Measurements from ENCODE around the gene TGFB2.

TGFB2 gene

DNA sequence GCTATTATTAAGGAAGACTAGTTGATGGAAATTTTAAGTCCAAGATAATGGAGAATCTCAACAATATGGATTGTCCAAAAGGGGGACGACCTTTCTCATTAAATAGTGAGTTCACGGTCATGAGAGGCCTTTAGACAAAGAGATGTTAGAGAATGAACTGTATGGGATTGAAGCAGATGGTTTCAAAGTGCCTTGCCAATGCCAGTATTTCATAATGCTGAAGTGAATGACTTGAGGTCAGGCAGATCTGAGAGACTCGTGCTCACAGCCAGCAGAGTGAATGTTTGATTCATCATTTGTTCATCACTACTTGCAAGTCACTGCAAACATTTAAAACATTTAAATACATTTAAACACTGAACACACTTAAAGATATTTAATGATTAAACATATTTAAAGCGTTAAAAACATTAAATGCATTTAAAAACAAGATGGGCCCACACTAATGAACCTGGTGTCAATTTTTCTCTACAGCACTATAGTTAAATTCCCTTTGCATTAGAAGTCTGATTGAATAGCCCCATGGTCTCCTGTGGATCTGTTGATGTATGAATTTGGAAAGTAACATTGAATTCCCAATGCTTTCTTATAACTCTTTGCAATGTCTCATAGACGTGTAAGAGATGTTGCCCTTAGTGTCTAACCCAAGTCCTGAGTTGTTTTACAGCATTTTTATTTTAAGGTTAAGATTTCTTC lies 80.7 kb downstream of the TGFB2 start:
- DNase-seq (ENCODE audit: low spot score) = no peak

- DNase-seq (ENCODE audit: low spot score) = no peak
Observed at GRCh38 chr1:218426343-218426657, 81.2 kb downstream of the TGFB2 start.

- DNase-seq (ENCODE audit: low spot score) = no peak
Observed at GRCh38 chr1:218429301-218429700, 84.2 kb downstream of the TGFB2 start.

- no peak for DNase-seq (ENCODE audit: low spot score)
Observed at GRCh38 chr1:218430346-218430745, 85.2 kb downstream of the TGFB2 start.

DNA sequence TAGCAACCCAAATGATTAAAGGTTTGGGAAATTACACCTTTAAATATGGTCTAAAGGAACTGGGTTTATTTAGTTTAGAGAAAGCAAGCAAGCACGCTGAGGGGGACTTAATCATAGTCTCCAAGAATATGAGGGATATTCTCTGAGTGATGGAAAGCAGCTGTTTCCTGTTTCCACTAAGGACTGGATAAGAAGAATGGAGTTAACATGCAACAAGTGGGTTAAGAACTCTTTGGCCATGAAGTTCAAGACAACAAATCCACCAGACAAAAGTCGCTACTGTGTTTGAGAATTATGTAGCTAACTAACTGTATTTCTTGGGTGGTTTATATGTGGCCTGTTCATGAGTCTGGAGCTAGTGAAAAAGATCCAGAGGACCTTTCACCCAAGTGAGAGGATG lies 85.7 kb downstream of the TGFB2 start:
- DNase-seq (ENCODE audit: low spot score) = no peak

- no peak for DNase-seq (ENCODE audit: low spot score)
Observed at GRCh38 chr1:218431476-218431875, 86.3 kb downstream of the TGFB2 start.

DNA sequence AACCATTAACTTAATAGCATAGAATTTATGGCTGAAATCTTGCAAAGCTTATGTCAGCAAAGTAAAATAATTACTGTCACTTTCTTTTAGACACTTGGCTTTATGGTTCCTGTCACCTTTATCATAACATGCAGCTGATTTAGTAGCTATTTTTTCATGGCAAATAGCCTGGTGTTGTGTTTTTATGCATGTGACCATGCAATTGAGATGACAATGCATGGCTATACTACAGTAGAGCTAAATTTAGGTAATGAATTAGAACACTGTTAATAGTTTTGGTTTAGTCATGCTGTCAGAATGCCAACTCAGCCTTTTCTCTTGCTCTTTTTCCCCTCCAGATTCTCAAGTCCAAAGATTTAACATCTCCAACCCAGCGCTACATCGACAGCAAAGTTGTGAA lies 88.6 kb downstream of the TGFB2 start:
- DNase-seq (ENCODE audit: low spot score) = no peak

GRCh38 chr1:218435528-218435927 lies 90.4 kb downstream of the TGFB2 start:
- no peak for DNase-seq (ENCODE audit: low spot score)

GRCh38 chr1:218436346-218436745 lies 91.2 kb downstream of the TGFB2 start:
- DNase-seq (ENCODE audit: low spot score) = no peak

DNA sequence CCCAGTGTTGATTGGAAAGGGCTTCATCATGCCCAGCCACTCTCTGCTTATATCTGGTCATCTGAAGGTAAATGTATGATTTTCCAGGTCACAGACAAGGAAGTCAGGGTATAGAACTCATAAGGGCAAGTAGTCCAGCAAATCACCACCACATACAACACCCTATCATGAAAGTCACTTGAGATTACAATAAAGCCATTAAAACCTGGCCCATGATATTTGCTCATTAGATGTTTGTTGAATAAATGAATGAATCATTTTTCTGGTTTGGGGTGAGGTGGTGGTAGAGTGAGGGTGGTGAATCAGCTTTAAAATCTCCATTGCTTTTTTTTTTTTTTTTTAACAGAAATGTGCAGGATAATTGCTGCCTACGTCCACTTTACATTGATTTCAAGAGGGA lies 91.9 kb downstream of the TGFB2 start:
- DNase-seq (ENCODE audit: low spot score) = no peak

- DNase-seq (ENCODE audit: low spot score) = no peak
Observed at GRCh38 chr1:218439541-218440295, 94.6 kb downstream of the TGFB2 start.

DNA sequence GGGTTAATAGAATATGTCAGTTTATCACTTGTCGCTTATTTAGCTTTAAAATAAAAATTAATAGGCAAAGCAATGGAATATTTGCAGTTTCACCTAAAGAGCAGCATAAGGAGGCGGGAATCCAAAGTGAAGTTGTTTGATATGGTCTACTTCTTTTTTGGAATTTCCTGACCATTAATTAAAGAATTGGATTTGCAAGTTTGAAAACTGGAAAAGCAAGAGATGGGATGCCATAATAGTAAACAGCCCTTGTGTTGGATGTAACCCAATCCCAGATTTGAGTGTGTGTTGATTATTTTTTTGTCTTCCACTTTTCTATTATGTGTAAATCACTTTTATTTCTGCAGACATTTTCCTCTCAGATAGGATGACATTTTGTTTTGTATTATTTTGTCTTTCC lies 98.1 kb downstream of the TGFB2 start:
- DNase-seq (ENCODE audit: low spot score) = no peak

DNA sequence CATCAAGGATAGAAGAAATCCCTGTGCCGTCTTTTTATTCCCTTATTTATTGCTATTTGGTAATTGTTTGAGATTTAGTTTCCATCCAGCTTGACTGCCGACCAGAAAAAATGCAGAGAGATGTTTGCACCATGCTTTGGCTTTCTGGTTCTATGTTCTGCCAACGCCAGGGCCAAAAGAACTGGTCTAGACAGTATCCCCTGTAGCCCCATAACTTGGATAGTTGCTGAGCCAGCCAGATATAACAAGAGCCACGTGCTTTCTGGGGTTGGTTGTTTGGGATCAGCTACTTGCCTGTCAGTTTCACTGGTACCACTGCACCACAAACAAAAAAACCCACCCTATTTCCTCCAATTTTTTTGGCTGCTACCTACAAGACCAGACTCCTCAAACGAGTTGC lies 99.0 kb downstream of the TGFB2 start:
- DNase-seq (ENCODE audit: low spot score) = no peak

DNA sequence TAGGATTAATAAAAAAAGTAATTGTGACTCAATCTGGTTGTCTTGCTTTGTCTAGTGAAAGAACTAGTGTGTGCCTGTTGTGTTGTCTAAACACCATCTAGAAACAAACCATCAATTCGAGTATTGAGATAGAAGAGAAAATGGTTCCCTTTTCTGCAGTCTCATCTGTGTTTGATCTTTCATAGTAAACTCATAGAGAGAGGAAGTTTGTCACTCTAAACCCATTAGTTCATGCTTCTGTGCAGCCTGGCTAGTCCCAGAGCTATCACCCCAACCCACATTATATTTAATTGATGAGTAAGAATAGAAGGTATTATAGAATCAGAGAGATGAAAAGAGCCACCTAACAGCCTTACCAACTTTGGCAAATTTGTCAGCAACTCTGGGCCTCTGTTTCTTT lies 99.5 kb downstream of the TGFB2 start:
- DNase-seq (ENCODE audit: low spot score) = no peak

DNA sequence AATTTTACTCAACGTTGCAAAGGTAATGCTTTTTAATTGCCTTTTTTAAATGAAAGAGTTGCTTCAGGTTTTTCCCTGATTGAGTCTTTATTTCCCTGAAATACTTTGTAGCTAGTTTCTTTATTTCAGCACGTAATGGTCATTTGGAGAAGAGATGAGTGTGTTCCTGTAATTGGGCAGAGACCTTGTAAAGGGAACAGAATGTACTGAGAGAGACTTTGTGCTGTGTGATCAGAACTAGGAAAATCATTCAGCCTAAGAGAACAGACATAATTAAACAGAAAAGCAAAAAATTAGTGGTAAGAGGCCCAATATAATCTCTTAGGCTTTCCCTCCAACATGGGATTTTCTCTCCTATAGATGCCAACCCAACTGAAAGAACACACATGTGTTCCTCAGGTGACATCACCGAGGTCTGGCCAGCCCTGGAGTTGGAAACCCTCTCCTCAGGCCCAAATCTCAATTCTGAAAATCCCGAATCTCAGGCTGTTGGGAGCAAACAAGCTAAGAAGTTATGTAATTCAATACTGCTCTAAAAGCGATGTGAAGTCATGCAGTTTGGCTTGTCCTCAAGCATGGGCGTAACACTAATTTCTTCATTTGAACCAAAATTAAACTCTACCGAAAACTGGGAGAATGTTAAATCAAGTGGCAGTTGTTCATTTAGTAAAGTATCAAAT lies 102.0 kb downstream of the TGFB2 start:
- DNase-seq (ENCODE audit: low spot score) = no peak

DNA sequence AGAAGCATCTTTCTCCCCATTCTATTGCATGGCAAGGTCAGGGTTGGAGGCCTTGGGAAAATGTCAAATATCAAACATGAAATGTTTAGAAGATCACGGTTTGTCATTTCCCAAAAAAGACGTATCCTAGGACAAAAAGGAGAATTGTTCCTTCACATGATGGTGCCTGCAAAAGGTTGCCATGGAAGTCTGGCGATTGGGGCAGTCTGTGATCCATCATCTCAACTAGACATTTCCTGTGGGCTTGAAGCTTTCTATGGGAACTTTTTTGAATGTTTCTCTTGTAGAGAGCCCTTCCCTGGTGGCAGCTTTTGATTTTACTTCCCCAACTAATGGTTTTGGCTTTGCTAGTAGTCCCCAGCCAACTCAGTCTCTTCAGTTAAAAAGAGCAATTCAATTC lies 106.3 kb downstream of the TGFB2 start:
- DNase-seq (ENCODE audit: low spot score) = no peak

DNA sequence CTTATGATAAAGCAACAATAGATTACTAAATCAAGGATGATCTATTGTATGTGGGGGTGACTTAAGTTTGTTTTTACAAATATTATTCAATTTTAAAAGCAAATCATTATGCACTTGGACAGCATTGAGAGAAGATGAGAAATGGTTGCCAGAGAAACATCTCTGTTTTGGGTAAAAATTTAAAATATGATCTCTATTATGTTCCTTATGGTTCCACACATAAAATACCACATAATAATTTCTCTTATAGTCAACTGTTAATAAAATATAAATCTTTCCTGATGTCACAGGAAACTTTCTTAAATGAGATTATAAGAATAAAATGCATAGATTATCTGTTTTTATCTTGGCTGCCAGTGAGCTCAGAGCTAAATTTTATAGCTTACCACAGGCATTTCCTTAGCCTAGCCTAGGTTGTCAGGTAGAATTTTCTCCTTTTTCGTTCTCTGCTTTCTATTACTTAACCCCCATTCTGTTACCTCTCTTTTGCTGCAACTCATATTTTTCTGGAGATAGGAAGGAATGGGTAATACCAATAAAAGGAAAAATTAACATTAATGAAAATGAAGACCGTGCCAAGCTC lies 109.7 kb downstream of the TGFB2 start:
- DNase-seq (ENCODE audit: low spot score) = no peak

DNA sequence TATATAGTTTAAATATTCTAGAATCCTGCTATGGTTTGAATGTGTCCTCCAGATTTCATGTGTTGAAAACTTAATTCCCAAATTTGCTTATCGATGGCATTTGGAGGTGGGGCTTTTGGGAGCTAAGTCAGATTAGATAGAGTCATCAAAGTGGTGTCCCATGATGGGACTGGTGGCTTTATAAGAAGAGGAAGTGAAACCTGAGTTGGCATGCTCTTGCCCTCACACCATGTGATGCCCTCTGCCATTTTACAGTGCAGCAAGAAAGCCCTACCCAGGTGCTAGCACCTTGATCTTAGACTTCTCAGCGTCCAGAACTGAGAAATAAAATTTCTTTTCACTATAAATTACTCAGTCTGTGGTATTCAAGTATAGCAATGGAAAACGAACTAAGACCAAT lies 111.3 kb downstream of the TGFB2 start:
- no peak for DNase-seq (ENCODE audit: low spot score)

- no peak for DNase-seq (ENCODE audit: low spot score)
Observed at GRCh38 chr1:218459450-218459849, 114.3 kb downstream of the TGFB2 start.

DNA sequence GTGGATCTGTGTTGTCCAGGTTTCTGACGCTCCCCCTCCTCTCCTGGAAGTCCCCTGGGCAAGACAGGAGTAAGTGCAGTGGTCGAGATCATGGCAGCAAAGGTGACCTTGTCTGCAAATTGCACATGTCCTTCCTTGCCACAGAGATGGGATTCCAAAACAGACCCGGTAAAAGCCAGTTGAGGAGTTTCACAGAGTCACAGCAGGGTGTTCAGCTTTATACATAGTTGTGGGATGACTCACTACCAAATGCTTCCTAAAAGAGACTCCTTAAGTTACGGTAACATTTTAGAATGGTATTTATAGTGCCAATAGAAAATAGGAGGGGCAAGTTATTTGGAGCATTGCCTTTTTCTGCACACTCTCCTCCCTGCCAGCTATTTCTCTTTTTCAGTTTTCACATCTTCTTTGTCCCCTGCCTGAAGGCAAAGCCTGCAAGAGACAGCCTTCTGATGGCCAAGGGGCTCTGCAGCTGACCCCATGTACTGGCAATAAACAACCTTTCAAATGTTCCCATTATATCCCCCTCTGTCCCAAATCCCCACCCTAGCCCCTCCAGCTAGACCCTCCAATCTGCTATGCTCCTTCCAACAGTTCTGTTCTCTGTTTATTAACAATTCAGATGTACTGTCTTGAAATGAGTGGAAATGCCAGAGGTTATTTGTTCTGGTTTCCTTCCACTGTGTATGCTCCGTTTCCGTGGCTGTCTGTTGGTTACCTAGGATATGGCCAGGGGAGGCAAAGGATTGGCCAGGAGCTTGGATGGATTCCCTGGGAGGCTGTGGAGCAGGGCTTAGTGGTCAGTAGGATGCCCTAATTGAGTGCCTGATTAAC lies 115.0 kb downstream of the TGFB2 start:
- no peak for DNase-seq (ENCODE audit: low spot score)

- no peak for DNase-seq (ENCODE audit: low spot score)
Observed at GRCh38 chr1:218461351-218461750, 116.2 kb downstream of the TGFB2 start.

DNA sequence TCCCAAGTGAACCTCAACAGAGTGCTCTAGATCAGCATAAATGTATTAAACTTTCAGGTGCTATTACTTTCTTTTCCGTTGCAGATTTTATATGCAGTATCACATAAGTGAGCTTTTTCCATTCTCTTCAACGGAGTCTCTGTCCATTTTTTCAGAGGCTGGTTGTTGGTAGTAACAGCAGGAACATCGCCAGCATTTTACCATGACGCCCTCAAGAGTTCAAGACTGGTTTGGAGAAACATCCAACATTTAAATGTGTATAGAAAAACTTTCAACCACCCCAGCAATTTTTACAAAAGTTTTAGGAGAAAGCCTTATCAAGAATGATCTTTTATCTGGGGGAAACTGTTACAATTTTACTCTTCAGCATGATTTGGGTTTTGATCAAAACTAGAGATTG lies 117.0 kb downstream of the TGFB2 start:
- no peak for DNase-seq (ENCODE audit: low spot score)

All from hematopoietic multipotent progenitor cell treated with erythropoietin and hydrocortisone succinate and interleukin-3 and kit ligand, for 15 days (in vitro differentiated cells).